K562 (cell line): Measurements from ENCODE around the gene MSMO1. TPM values are rescaled to one million over a fixed set of nuclear protein-coding genes. Genes with fewer than 3 reads are reported as not detected.

Source experiments
- CEBPG ChIP-seq, 3 experiments: fragments of 200-800 bp in 1 of 3; sonication (Bioruptor generic) in 1 of 3; sonication (generic) in 1 of 3; formaldehyde crosslinking in 1 of 3; IDR thresholded peaks in 2 of 3; conservative IDR thresholded peaks in 1 of 3; 2 replicates each; pipeline versions ENCODE4 v1.6.1 to v1.8.0; 2016 to 2022; ENCODE audit warnings: missing compliant biosample characterization in 2 of 3, missing genetic modification characterization in 2 of 3, mild to moderate bottlenecking in 1 of 3, missing genetic modification reagents in 1 of 3
- DPF2 ChIP-seq: fragments of 450-650 bp; IDR thresholded peaks from 2 replicates; pipeline ENCODE4 v1.6.1; 2016
- E2F3 ChIP-seq: fragments of 250-450 bp; sonication (Bioruptor Pico); IDR thresholded peaks from 2 replicates; pipeline ENCODE4 v1.4.0; 2020; ENCODE audit warnings: mild to moderate bottlenecking
- ESRRA ChIP-seq: fragments of 450-650 bp; IDR thresholded peaks from 2 replicates; pipeline ENCODE4 v1.6.1; 2014; ENCODE audit warnings: low read depth, mild to moderate bottlenecking, moderate library complexity, borderline replicate concordance
- RBM34 ChIP-seq: fragments of 200-400 bp; formaldehyde crosslinking; IDR thresholded peaks from 2 replicates; pipeline ENCODE4 v1.6.1; 2018; ENCODE audit warnings: low read length, borderline replicate concordance; ENCODE audit not compliant: insufficient read depth
- SIN3B ChIP-seq: fragments of 450-650 bp; IDR thresholded peaks from 2 replicates; pipeline ENCODE4 v1.6.1; 2017; ENCODE audit warnings: low read depth, mild to moderate bottlenecking, moderate library complexity
- SMAD2 ChIP-seq: fragments of 150-350 bp; IDR thresholded peaks from 2 replicates; pipeline ENCODE4 v1.6.1; 2014; ENCODE audit warnings: low read depth, mild to moderate bottlenecking, low read length
- SMARCA5 ChIP-seq: fragments of 450-650 bp; IDR thresholded peaks from 2 replicates; pipeline ENCODE4 v1.6.1; 2016
- ZBTB17 ChIP-seq: fragments of 450-650 bp; formaldehyde crosslinking; IDR thresholded peaks from 2 replicates; pipeline ENCODE4 v1.4.0; 2020; ENCODE audit warnings: mild to moderate bottlenecking
- ZNF586 ChIP-seq: fragments of 450-650 bp; formaldehyde crosslinking; conservative IDR thresholded peaks from 2 replicates; pipeline ENCODE4 v1.4.0; 2020; ENCODE audit warnings: mild to moderate bottlenecking, moderate library complexity
- polyA plus RNA-seq, 8 experiments: library from polyadenylated mRNA; depleted of rRNA in 4 of 8; stranded (reverse) in 5 of 8; unstranded in 3 of 8; fragments of >200 nt; fragmentation: Nextera tagmentation in 2 of 8; fragmentation: Illumina TruSeq in 1 of 8; extraction: Ambion mirVana in 2 of 8; extraction: Trizol in 1 of 8; gene quantifications; 2 replicates each; pipeline versions ENCODE4 v1.2.1 to v1.2.3, GENCODE V29; 2011 to 2014; ENCODE audit warnings: inconsistent platforms in 1 of 8, missing spikeins in 1 of 8
- total RNA-seq, 7 experiments: library from RNA; depleted of rRNA in 6 of 7; stranded (reverse); fragments of >200 nt in 6 of 7; fragmentation: Illumina TruSeq in 2 of 7; extraction: Trizol in 2 of 7; gene quantifications; 2 replicates each; pipeline versions ENCODE4 v1.2.1 to v1.2.3, GENCODE V29; 2011 to 2021; ENCODE audit warnings: low replicate concordance in 1 of 7
- TF ChIP-seq, protein P1 (sequence below), 2 experiments: fragments of 450-650 bp; formaldehyde crosslinking in 1 of 2; IDR thresholded peaks; 2 replicates each; pipeline versions ENCODE4 v1.4.0 to v1.6.1; 2014 to 2020; ENCODE audit warnings: mild to moderate bottlenecking in 2 of 2, borderline replicate concordance in 1 of 2, low read depth in 1 of 2
- TF ChIP-seq, protein P2 (sequence below): fragments of 250-450 bp; sonication (Bioruptor Pico); IDR thresholded peaks from 2 replicates; pipeline ENCODE4 v1.4.0; 2020
- TF ChIP-seq, protein P3 (sequence below): sonication (generic); formaldehyde crosslinking; IDR thresholded peaks from 2 replicates; pipeline ENCODE4 v1.8.1; 2023; ENCODE audit warnings: mild to moderate bottlenecking, missing genetic modification reagents, moderate library complexity

Gene MSMO1
- total and polyA plus RNA-seq, 9 of the 15 experiments (the other 6 are each of a cell fraction or from before 2014, with no cell fraction given): 32.0 to 172 (median 63.5) TPM

DNA sequence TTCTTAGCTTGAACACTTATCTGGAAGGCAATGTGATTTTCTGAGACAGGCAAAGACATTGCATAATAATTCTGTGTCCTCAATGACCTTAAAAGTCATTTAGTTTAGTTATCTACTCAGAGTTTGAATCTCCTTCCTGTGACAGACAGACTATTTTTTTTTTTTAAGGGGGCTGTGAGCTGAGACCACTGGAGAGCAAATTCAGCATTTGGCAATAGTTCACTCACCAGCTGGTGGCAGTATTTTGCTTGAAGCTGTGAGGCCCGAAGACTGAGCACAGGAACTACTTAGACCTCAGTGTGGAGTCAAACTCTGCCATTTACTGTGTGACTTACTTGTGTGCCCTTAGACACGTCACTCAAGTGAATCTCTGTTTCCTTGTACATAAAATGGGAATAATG lies 28.4 kb downstream of the MSMO1 start (continued):
- no peak for TF ChIP-seq SMAD2
- TF ChIP-seq ZNF586: no peak
- TF ChIP-seq E2F3: no peak
- TF ChIP-seq SIN3B: no peak
- TF ChIP-seq, protein P1, sequence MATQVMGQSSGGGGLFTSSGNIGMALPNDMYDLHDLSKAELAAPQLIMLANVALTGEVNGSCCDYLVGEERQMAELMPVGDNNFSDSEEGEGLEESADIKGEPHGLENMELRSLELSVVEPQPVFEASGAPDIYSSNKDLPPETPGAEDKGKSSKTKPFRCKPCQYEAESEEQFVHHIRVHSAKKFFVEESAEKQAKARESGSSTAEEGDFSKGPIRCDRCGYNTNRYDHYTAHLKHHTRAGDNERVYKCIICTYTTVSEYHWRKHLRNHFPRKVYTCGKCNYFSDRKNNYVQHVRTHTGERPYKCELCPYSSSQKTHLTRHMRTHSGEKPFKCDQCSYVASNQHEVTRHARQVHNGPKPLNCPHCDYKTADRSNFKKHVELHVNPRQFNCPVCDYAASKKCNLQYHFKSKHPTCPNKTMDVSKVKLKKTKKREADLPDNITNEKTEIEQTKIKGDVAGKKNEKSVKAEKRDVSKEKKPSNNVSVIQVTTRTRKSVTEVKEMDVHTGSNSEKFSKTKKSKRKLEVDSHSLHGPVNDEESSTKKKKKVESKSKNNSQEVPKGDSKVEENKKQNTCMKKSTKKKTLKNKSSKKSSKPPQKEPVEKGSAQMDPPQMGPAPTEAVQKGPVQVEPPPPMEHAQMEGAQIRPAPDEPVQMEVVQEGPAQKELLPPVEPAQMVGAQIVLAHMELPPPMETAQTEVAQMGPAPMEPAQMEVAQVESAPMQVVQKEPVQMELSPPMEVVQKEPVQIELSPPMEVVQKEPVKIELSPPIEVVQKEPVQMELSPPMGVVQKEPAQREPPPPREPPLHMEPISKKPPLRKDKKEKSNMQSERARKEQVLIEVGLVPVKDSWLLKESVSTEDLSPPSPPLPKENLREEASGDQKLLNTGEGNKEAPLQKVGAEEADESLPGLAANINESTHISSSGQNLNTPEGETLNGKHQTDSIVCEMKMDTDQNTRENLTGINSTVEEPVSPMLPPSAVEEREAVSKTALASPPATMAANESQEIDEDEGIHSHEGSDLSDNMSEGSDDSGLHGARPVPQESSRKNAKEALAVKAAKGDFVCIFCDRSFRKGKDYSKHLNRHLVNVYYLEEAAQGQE (IDR thresholded peaks at IDR 0.05; ENCODE audit: borderline replicate concordance): peak; percentile 44; the same call in 1 of the 2 replicates
- TF ChIP-seq, protein P1 (CRISPR knock-in tag; IDR thresholded peaks at IDR 0.05; ENCODE audit: low read depth): no peak
- no peak for TF ChIP-seq RBM34
- TF ChIP-seq ZBTB17 (CRISPR knock-in tag): no peak
- TF ChIP-seq DPF2: no peak
- no peak for TF ChIP-seq SMARCA5
- no peak for TF ChIP-seq CEBPG (CRISPR knock-in tag; IDR thresholded peaks at IDR 0.05)
- peak; percentile 63 to 87 for TF ChIP-seq CEBPG (tag; conservative IDR thresholded peaks at IDR 0.05 in 1 of 2, IDR thresholded peaks at IDR 0.05 in 1 of 2)
- peak; percentile 68 for TF ChIP-seq ESRRA
- TF ChIP-seq, protein P2, sequence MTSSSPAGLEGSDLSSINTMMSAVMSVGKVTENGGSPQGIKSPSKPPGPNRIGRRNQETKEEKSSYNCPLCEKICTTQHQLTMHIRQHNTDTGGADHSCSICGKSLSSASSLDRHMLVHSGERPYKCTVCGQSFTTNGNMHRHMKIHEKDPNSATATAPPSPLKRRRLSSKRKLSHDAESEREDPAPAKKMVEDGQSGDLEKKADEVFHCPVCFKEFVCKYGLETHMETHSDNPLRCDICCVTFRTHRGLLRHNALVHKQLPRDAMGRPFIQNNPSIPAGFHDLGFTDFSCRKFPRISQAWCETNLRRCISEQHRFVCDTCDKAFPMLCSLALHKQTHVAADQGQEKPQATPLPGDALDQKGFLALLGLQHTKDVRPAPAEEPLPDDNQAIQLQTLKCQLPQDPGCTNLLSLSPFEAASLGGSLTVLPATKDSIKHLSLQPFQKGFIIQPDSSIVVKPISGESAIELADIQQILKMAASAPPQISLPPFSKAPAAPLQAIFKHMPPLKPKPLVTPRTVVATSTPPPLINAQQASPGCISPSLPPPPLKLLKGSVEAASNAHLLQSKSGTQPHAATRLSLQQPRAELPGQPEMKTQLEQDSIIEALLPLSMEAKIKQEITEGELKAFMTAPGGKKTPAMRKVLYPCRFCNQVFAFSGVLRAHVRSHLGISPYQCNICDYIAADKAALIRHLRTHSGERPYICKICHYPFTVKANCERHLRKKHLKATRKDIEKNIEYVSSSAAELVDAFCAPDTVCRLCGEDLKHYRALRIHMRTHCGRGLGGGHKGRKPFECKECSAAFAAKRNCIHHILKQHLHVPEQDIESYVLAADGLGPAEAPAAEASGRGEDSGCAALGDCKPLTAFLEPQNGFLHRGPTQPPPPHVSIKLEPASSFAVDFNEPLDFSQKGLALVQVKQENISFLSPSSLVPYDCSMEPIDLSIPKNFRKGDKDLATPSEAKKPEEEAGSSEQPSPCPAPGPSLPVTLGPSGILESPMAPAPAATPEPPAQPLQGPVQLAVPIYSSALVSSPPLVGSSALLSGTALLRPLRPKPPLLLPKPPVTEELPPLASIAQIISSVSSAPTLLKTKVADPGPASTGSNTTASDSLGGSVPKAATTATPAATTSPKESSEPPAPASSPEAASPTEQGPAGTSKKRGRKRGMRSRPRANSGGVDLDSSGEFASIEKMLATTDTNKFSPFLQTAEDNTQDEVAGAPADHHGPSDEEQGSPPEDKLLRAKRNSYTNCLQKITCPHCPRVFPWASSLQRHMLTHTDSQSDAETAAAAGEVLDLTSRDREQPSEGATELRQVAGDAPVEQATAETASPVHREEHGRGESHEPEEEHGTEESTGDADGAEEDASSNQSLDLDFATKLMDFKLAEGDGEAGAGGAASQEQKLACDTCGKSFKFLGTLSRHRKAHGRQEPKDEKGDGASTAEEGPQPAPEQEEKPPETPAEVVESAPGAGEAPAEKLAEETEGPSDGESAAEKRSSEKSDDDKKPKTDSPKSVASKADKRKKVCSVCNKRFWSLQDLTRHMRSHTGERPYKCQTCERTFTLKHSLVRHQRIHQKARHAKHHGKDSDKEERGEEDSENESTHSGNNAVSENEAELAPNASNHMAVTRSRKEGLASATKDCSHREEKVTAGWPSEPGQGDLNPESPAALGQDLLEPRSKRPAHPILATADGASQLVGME (CRISPR knock-in tag): no peak
- TF ChIP-seq, protein P3, sequence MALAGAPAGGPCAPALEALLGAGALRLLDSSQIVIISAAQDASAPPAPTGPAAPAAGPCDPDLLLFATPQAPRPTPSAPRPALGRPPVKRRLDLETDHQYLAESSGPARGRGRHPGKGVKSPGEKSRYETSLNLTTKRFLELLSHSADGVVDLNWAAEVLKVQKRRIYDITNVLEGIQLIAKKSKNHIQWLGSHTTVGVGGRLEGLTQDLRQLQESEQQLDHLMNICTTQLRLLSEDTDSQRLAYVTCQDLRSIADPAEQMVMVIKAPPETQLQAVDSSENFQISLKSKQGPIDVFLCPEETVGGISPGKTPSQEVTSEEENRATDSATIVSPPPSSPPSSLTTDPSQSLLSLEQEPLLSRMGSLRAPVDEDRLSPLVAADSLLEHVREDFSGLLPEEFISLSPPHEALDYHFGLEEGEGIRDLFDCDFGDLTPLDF: no peak
